Measurements from ENCODE around the gene EXOG. TPM values are rescaled to one million over a fixed set of nuclear protein-coding genes. Genes with fewer than 3 reads are reported as not detected.

Gene EXOG
- total and polyA plus RNA-seq, 10 of the 15 experiments (the other 5 are each of a cell fraction or from before 2014, with no cell fraction given): 7.8 to 20.9 (median 19.6) TPM

- Histone ChIP-seq H3K27me3 (replicated peaks in 1 of 2; ENCODE audit: control insufficient read depth in 2 of 2, insufficient read depth in 2 of 2, low read length in 1 of 2) (no peaks in the 10 kb centered on the region; a peak in 1 of 4 replicates), H2AFZ (ENCODE audit: control insufficient read depth, low read depth, low read length) (peak overlapping the region; percentile 74), H3K9me3 (replicated peaks; ENCODE audit: control insufficient read depth, insufficient read depth, low read length) (no peaks in the 10 kb centered on the region; the same call in 2 of the 3 replicates), H3K4me3 (peak overlapping the region; percentile 64), H3K4me1 (ENCODE audit: control insufficient read depth, insufficient read depth, low read length) (peaks cover 15% of the 10 kb centered on the region), H3K36me3 (ENCODE audit: control insufficient read depth in 2 of 2, insufficient read depth in 2 of 2, low read length in 1 of 2) (no peaks in the 10 kb centered on the region), H3K9ac (ENCODE audit: control insufficient read depth, insufficient read depth, low read length) (peak overlapping the region; percentile 47), H4K20me1 (ENCODE audit: control insufficient read depth, insufficient read depth) (peaks cover 4% of the 10 kb centered on the region; the same call in 1 of the 2 replicates), H3K27ac (ENCODE audit: control insufficient read depth, insufficient read depth) (no peak overlapping the region), H3K4me2 (ENCODE audit: control insufficient read depth, insufficient read depth) (peak overlapping the region; percentile 99), H3K79me2 (ENCODE audit: control insufficient read depth, insufficient read depth, low read length) (no peaks in the 10 kb centered on the region; the same call in 1 of the 2 replicates)
- DNase-seq (ENCODE audit: low read depth, low spot score) (no peak), FAIRE-seq (no peak), ATAC-seq (peak; percentile 35)
- in situ Hi-C loops (cut with MboI) (no loop called here), intact Hi-C loops (cut with micrococcal nuclease; ENCODE audit: unreplicated experiment) (no loop called here)
- CTCF ChIA-PET: interaction anchor here (1.0 to 2.1 kb wide), 5 partner anchors 24 to 544 kb away, joined by 3 to 9 read pairs (median 4); partner anchors contain the start of gene XYLB
- RAD21 ChIA-PET (ENCODE audit: unreplicated experiment): interaction anchor here (0.9 to 1.0 kb wide), 2 partner anchors 25 to 110 kb away, joined by 4 read pairs; partner anchors contain the start of gene XYLB
- POLR2A ChIA-PET: interaction anchor here (0.5 kb wide), 1 partner anchor 57 kb away, joined by 3 read pairs; no protein-coding TSS in a partner anchor
- SMC1A ChIA-PET (ENCODE audit: uncharacterized antibody, unreplicated experiment): interaction anchor here (1.3 kb wide), 1 partner anchor 241 kb away, joined by 3 read pairs; no protein-coding TSS in a partner anchor
- no TSS peak for BruUV-seq (replicated peaks)
- 20% methylated on average over 15 of the region's 15 CpGs for WGBS (ENCODE audit: insufficient coverage, insufficient replicate concordance, low lambda C conversion rate, missing lambda C conversion rate)
- TF ChIP-seq YY1 (IDR thresholded peaks at IDR 0.05; ENCODE audit: low read depth, low read length) (no peak), NR2C1 (IDR thresholded peaks at IDR 0.05) (no peak), IKZF2 (IDR thresholded peaks at IDR 0.05) (peak; percentile 31 to 37; a peak in 2 of 4 replicates), WRNIP1 (IDR thresholded peaks at IDR 0.05; ENCODE audit: borderline replicate concordance, low read depth, low read length) (no peak), NR2C2 (IDR thresholded peaks at IDR 0.05; ENCODE audit: borderline replicate concordance, control insufficient read depth, insufficient read length, low read depth) (no peak), HDGF (IDR thresholded peaks at IDR 0.05) (no peak), ZNF207 (IDR thresholded peaks at IDR 0.05; ENCODE audit: borderline replicate concordance) (no peak), ASH2L (IDR thresholded peaks at IDR 0.05; ENCODE audit: borderline replicate concordance, low read depth) (no peak), NRF1 (conservative IDR thresholded peaks at IDR 0.05; ENCODE audit: low read depth, low read length) (no peak), GATAD2B (conservative IDR thresholded peaks at IDR 0.05; ENCODE audit: low read depth) (no peak), CHD4 (IDR thresholded peaks at IDR 0.05) (no peak), ESRRA (IDR thresholded peaks at IDR 0.05; ENCODE audit: low read length) (no peak), FOXM1 (IDR thresholded peaks at IDR 0.05; ENCODE audit: low read depth, low read length) (no peak), EZH2 (IDR thresholded peaks at IDR 0.05; ENCODE audit: borderline replicate concordance, control insufficient read depth, low read depth, low read length) (no peak), IKZF1 (conservative IDR thresholded peaks at IDR 0.05) (peak; percentile 55; the same call in 1 of the 2 replicates), ZBTB11 (CRISPR knock-in tag; IDR thresholded peaks at IDR 0.05) (no peak), TAF1 (IDR thresholded peaks at IDR 0.05; ENCODE audit: borderline replicate concordance, low read depth, low read length) (no peak), CTCF (IDR thresholded peaks at IDR 0.05 in 2 of 3, conservative IDR thresholded peaks at IDR 0.05 in 1 of 3; ENCODE audit: control insufficient read depth in 2 of 3, extremely low read depth in 1 of 3, insufficient read depth in 1 of 3, low read depth in 3 of 3, low read length in 3 of 3) (no peak), ZZZ3 (IDR thresholded peaks at IDR 0.05; ENCODE audit: control insufficient read depth, insufficient read length, low read depth) (no peak)
Measured at GRCh38 chr3:38455639-38456430, 40.3 kb upstream of the EXOG start.
